ENCODE data around the gene DDX20. TPM values are rescaled to one million over a fixed set of nuclear protein-coding genes. Genes with fewer than 3 reads are reported as not detected.

Gene DDX20
- total and polyA plus RNA-seq, 4 donors, result 3.9 to 8.8 (median 6.9) TPM

GRCh38 chr1:111742938-111743549 is 12.7 kb upstream of the DDX20 start:
- Histone ChIP-seq H3K4me1 (ENCODE audit: control insufficient read depth in 1 of 2, insufficient read depth in 2 of 2, low read length in 2 of 2) (no peaks in the 10 kb centered on the region), H3K27ac (ENCODE audit: low read depth in 1 of 2, low read length in 2 of 2) (no peak overlapping the region), H3K9me3 (ENCODE audit: control insufficient read depth, low read length) (no peaks in the 10 kb centered on the region), H3K36me3 (ENCODE audit: control insufficient read depth in 1 of 2, insufficient read depth in 2 of 2, low read length in 1 of 2) (no peaks in the 10 kb centered on the region), H3K4me3 (ENCODE audit: low read length in 2 of 2) (no peak overlapping the region), H3K27me3 (ENCODE audit: control insufficient read depth in 1 of 2, insufficient read depth in 2 of 2, low read length in 1 of 2) (no peaks in the 10 kb centered on the region)
- DNase-seq (no peak), ATAC-seq (ENCODE audit: low FRiP score) (no peak)
- intact Hi-C loops (cut with DNase I), result no loop called here
- WGBS, 2 donors, result 77 to 81% methylated on average over 5 of the region's 5 CpGs

- Histone ChIP-seq H3K9me3 (ENCODE audit: control insufficient read depth, low read length) (no peaks in the 10 kb centered on the region), H3K27me3 (ENCODE audit: control insufficient read depth in 1 of 2, insufficient read depth in 2 of 2, low read length in 1 of 2) (no peaks in the 10 kb centered on the region), H3K4me1 (ENCODE audit: control insufficient read depth in 1 of 2, insufficient read depth in 2 of 2, low read length in 2 of 2) (no peaks in the 10 kb centered on the region), H3K27ac (ENCODE audit: low read depth in 1 of 2, low read length in 2 of 2) (no peak overlapping the region), H3K36me3 (ENCODE audit: control insufficient read depth in 1 of 2, insufficient read depth in 2 of 2, low read length in 1 of 2) (no peaks in the 10 kb centered on the region), H3K4me3 (ENCODE audit: low read length in 2 of 2) (no peak overlapping the region)
- WGBS, 2 donors, result 64 to 72% methylated on average over 3 of the region's 3 CpGs
- ATAC-seq (ENCODE audit: low FRiP score) (no peak), DNase-seq (no peak)
- intact Hi-C loops (cut with DNase I), result no loop called here
Measured at GRCh38 chr1:111743679-111744101, 12.0 kb upstream of the DDX20 start.

- ATAC-seq (ENCODE audit: low FRiP score), result no peak
- Histone ChIP-seq H3K36me3 (ENCODE audit: control insufficient read depth in 1 of 2, insufficient read depth in 2 of 2, low read length in 1 of 2) (no peaks in the 10 kb centered on the region), H3K27me3 (ENCODE audit: control insufficient read depth in 1 of 2, insufficient read depth in 2 of 2, low read length in 1 of 2) (no peaks in the 10 kb centered on the region), H3K4me1 (ENCODE audit: control insufficient read depth in 1 of 2, insufficient read depth in 2 of 2, low read length in 2 of 2) (no peaks in the 10 kb centered on the region), H3K27ac (ENCODE audit: low read depth in 1 of 2, low read length in 2 of 2) (no peak overlapping the region), H3K4me3 (ENCODE audit: low read length in 2 of 2) (no peak overlapping the region), H3K9me3 (ENCODE audit: control insufficient read depth, low read length) (no peaks in the 10 kb centered on the region)
- no peak for DNase-seq
- WGBS, 2 donors, result 94 to 96% methylated on average over 9 of the region's 9 CpGs
- intact Hi-C loops (cut with DNase I), result loop anchor here in 1 of 2 donors (5.0 kb wide), 1 partner anchor 264 kb away; no protein-coding TSS in a partner anchor
Measured at GRCh38 chr1:111745675-111746613, 9.8 kb upstream of the DDX20 start.

DNA sequence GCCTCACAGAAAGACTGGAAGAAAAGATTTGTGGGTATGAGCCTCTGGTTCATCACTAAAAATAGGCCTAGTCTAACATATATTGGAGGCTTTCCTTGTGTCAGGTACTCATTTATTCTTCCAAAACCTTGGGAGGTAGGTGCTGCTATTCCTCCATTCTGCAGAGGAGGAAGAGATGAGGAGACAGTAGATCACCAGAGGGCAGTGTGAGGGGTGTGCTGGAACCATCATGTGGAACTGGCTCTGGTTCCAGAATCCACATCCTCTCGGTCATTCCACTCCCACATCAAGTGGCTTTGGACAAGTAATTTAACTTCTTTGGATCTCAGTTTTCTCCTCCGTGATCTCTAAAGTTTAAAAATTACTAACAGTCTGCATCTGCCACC is 9.1 kb upstream of the DDX20 start:
- H3K27me3 ChIP-seq (ENCODE audit: control insufficient read depth in 1 of 2, insufficient read depth in 2 of 2, low read length in 1 of 2), result no peaks in the 10 kb centered on the region
- DNase-seq (no peak), ATAC-seq (ENCODE audit: low FRiP score) (no peak)
- intact Hi-C loops (cut with DNase I), result loop anchor here in 1 of 2 donors (5.0 kb wide), 1 partner anchor 264 kb away; no protein-coding TSS in a partner anchor
- H3K36me3 ChIP-seq (ENCODE audit: control insufficient read depth in 1 of 2, insufficient read depth in 2 of 2, low read length in 1 of 2), result no peaks in the 10 kb centered on the region
- H3K4me3 ChIP-seq (ENCODE audit: low read length in 2 of 2), result no peak overlapping the region
- no peaks in the 10 kb centered on the region for H3K9me3 ChIP-seq (ENCODE audit: control insufficient read depth, low read length)
- WGBS, 2 donors, result 78 to 81% methylated on average over 2 of the region's 2 CpGs
- no peak overlapping the region for H3K27ac ChIP-seq (ENCODE audit: low read depth in 1 of 2, low read length in 2 of 2)
- no peaks in the 10 kb centered on the region for H3K4me1 ChIP-seq (ENCODE audit: control insufficient read depth in 1 of 2, insufficient read depth in 2 of 2, low read length in 2 of 2)

DNA sequence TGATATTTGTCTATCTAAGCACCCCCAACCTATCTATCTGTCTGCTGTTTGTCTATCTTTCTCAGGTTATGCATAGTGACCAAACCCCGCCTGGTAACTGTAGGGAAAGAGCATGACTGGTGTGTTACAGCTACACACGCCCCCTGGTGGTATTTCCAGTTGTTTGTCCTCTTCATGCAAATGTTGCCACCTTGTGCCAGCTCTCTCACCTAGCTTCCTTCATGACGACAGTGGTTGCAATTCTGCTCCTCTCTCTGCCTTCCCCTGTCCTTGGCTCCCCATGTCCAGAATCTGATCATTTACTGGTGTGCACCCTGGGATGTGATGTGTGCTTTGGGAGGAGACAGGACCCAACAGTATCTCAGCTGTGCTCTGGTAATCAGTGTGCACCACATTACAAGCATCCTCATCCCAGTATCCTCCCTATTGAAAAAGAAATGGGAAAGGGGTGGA is 8.4 kb upstream of the DDX20 start:
- WGBS, 2 donors, result 38 to 42% methylated on average over 3 of the region's 3 CpGs
- peak in 1 of 2 donors; percentile 66 for DNase-seq

GRCh38 chr1:111747947-111748346 is 7.8 kb upstream of the DDX20 start:
- Histone ChIP-seq H3K27me3 (ENCODE audit: control insufficient read depth in 1 of 2, insufficient read depth in 2 of 2, low read length in 1 of 2) (no peaks in the 10 kb centered on the region), H3K4me3 (ENCODE audit: low read length in 2 of 2) (no peak overlapping the region), H3K4me1 (ENCODE audit: control insufficient read depth in 1 of 2, insufficient read depth in 2 of 2, low read length in 2 of 2) (no peaks in the 10 kb centered on the region), H3K36me3 (ENCODE audit: control insufficient read depth in 1 of 2, insufficient read depth in 2 of 2, low read length in 1 of 2) (no peaks in the 10 kb centered on the region), H3K27ac (ENCODE audit: low read depth in 1 of 2, low read length in 2 of 2) (no peak overlapping the region), H3K9me3 (ENCODE audit: control insufficient read depth, low read length) (no peaks in the 10 kb centered on the region)
- intact Hi-C loops (cut with DNase I), result loop anchor here in 1 of 2 donors (5.0 kb wide), 1 partner anchor 266 kb away; no protein-coding TSS in a partner anchor
- ATAC-seq (ENCODE audit: low FRiP score) (no peak), DNase-seq (no peak)
- 88 to 90% methylated on average over 4 of the region's 4 CpGs for WGBS, 2 donors

More for the DNA sequence above, 8.4 kb upstream of the DDX20 start:
- Histone ChIP-seq H3K9me3 (ENCODE audit: control insufficient read depth, low read length) (no peaks in the 10 kb centered on the region), H3K36me3 (ENCODE audit: control insufficient read depth in 1 of 2, insufficient read depth in 2 of 2, low read length in 1 of 2) (no peaks in the 10 kb centered on the region), H3K4me3 (ENCODE audit: low read length in 2 of 2) (no peak overlapping the region), H3K27ac (ENCODE audit: low read depth in 1 of 2, low read length in 2 of 2) (no peak overlapping the region), H3K4me1 (ENCODE audit: control insufficient read depth in 1 of 2, insufficient read depth in 2 of 2, low read length in 2 of 2) (no peaks in the 10 kb centered on the region), H3K27me3 (ENCODE audit: control insufficient read depth in 1 of 2, insufficient read depth in 2 of 2, low read length in 1 of 2) (no peaks in the 10 kb centered on the region)
- intact Hi-C loops (cut with DNase I), result loop anchor here in 1 of 2 donors (5.0 kb wide), 1 partner anchor 265 kb away; no protein-coding TSS in a partner anchor
- ATAC-seq (ENCODE audit: low FRiP score), result peak; percentile 69

- no peak overlapping the region for H3K27ac ChIP-seq (ENCODE audit: low read depth in 1 of 2, low read length in 2 of 2)
- H3K9me3 ChIP-seq (ENCODE audit: control insufficient read depth, low read length), result no peaks in the 10 kb centered on the region
- no peaks in the 10 kb centered on the region for H3K27me3 ChIP-seq (ENCODE audit: control insufficient read depth in 1 of 2, insufficient read depth in 2 of 2, low read length in 1 of 2)
- WGBS, 2 donors, result 84 to 89% methylated on average over 3 of the region's 3 CpGs
- no peaks in the 10 kb centered on the region for H3K4me1 ChIP-seq (ENCODE audit: control insufficient read depth in 1 of 2, insufficient read depth in 2 of 2, low read length in 2 of 2)
- no peak overlapping the region for H3K4me3 ChIP-seq (ENCODE audit: low read length in 2 of 2)
- ATAC-seq (ENCODE audit: low FRiP score) (no peak), DNase-seq (no peak)
- H3K36me3 ChIP-seq (ENCODE audit: control insufficient read depth in 1 of 2, insufficient read depth in 2 of 2, low read length in 1 of 2), result no peaks in the 10 kb centered on the region
- intact Hi-C loops (cut with DNase I), result loop anchor here (5.0 to 10.0 kb wide), 3 partner anchors 32 to 267 kb away; no protein-coding TSS in a partner anchor
Measured at GRCh38 chr1:111749628-111750027, 6.1 kb upstream of the DDX20 start.

DNA sequence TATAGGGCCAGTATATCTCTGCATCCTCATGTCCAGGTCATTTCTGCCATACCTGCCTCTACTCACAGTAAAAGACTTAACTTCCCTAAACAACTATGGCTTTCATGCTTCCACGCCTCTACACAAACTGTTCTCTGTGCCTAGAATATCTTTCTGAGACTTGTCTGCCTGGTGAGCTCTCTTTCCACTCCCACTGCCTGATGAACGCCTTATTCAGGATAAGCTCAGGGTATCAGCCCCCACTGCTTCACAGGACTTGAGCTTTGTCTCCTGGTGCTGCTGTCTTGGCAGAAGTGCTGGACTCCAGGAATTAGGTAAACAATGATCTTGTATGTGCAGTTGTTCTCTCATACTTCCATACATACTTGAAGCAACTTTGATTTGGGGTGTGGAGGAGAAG is 4.8 kb upstream of the DDX20 start:
- ATAC-seq (ENCODE audit: low FRiP score) (no peak), DNase-seq (no peak)
- H3K4me3 ChIP-seq (ENCODE audit: low read length in 2 of 2), result no peak overlapping the region
- H3K4me1 ChIP-seq (ENCODE audit: control insufficient read depth in 1 of 2, insufficient read depth in 2 of 2, low read length in 2 of 2), result no peaks in the 10 kb centered on the region
- no peaks in the 10 kb centered on the region for H3K9me3 ChIP-seq (ENCODE audit: control insufficient read depth, low read length)
- intact Hi-C loops (cut with DNase I), result loop anchor here (5.0 to 10.0 kb wide), 2 partner anchors 34 to 266 kb away; no protein-coding TSS in a partner anchor
- no peaks in the 10 kb centered on the region for H3K36me3 ChIP-seq (ENCODE audit: control insufficient read depth in 1 of 2, insufficient read depth in 2 of 2, low read length in 1 of 2)
- no peaks in the 10 kb centered on the region for H3K27me3 ChIP-seq (ENCODE audit: control insufficient read depth in 1 of 2, insufficient read depth in 2 of 2, low read length in 1 of 2)
- 86% methylated on average over 2 of the region's 2 CpGs for WGBS, 2 donors
- no peak overlapping the region for H3K27ac ChIP-seq (ENCODE audit: low read depth in 1 of 2, low read length in 2 of 2)
